Thoracic aorta (tissue), 2 donors: ENCODE results near the gene RPL37A. TPM values are rescaled to one million over a fixed set of nuclear protein-coding genes. Genes with fewer than 3 reads are reported as not detected.
A peak's percentile ranks its signal among the peaks of the same experiment; 100 is the strongest.

ENCODE experiments used
- ATAC-seq: fragments of 150-250 bp; one replicate; pipeline ENCODE4 v1.8.0; 2017; ENCODE audit warnings: low read depth; ENCODE audit not compliant: insufficient number of reproducible peaks, low FRiP score
- DNase-seq: peaks from one replicate; pipeline ENCODE4 v3.0.0-alpha.2; 2020; ENCODE audit warnings: low spot score
- H3K27ac ChIP-seq, 2 donors: fragments of 200-600 bp; sonication (generic); 1 replicate in 1 of 2; 2 replicates in 1 of 2; pipeline ENCODE4 v1.5.1; 2016; ENCODE audit warnings: mild to moderate bottlenecking in 2 of 2, moderate library complexity in 2 of 2
- H3K27me3 ChIP-seq: fragments of 200-600 bp; sonication (generic); replicated peaks from 2 replicates; pipeline ENCODE4 v1.6.0; 2016; ENCODE audit warnings: mild to moderate bottlenecking; ENCODE audit not compliant: insufficient read depth
- H3K36me3 ChIP-seq: fragments of 200-600 bp; sonication (generic); one replicate; pipeline ENCODE4 v1.5.1; 2016
- H3K4me1 ChIP-seq, 2 donors: fragments of 200-600 bp; sonication (generic); 1 replicate in 1 of 2; 2 replicates in 1 of 2; pipeline versions ENCODE4 v1.5.1 to v1.6.0; 2016; ENCODE audit warnings: low read depth in 2 of 2, mild to moderate bottlenecking in 1 of 2; ENCODE audit not compliant: control insufficient read depth in 1 of 2
- H3K4me3 ChIP-seq: fragments of 200-600 bp; sonication (generic); 2 replicates; pipeline ENCODE4 v1.5.1; 2016; ENCODE audit warnings: mild to moderate bottlenecking
- H3K9me3 ChIP-seq: fragments of 200-600 bp; sonication (generic); 2 replicates; pipeline ENCODE4 v1.5.1; 2016
- total RNA-seq, 2 donors: library from RNA; depleted of rRNA; stranded (reverse); fragments of >200 nt; gene quantifications; one replicate each; pipeline versions ENCODE4 v1.1.0 to v1.2.3, GENCODE V29; 2016
- TF ChIP-seq, protein P1 (sequence below): fragments of 200-600 bp; sonication (generic); IDR thresholded peaks from one replicate; pipeline ENCODE4 v1.5.1; 2019; ENCODE audit warnings: antibody characterized with exemption

The RPL37A gene
- total RNA-seq, 2 donors from 2014 or later = 422 to 464 TPM

DNA sequence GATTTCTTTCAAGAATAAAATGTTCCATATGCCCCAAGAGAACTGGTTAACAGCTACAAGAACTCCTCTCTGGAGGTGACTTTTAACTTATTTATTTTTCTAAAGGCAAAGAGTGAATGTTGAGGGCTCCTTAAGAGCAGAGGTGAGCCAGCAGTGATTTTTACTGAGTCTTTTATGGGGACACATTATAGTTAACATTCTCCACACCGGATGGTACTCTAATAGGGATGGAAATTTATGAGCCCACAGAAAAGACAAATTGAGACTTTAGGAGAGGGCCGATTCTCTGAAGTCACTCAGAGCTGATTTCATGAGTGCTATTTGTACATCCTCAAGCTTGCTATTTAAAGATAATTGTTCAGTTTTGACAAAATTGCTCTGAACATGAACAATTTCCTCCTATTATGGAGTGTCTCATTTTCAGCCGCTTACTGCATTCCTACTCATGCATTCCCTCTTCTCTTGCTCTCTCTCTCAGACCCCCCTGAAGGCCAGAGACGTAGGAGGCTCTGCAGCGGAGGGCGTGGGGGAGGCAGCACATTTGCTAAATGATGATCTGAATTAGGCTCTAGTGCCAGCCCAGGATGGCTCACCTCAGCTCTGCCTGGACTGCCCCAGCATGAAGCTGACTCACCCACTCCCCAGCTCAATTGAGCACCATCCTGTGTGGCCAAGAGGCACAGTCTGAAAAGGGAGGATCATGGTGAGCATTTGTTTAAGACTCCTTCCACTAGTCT, 5.9 kb upstream of the RPL37A start:
- Histone ChIP-seq H3K9me3 (no peaks in the 10 kb centered on the region), H3K27ac (no peak overlapping the region), H3K36me3 (no peaks in the 10 kb centered on the region), H3K4me1 (peaks cover 0 to 6% of the 10 kb centered on the region in 2 donors), H3K4me3 (no peak overlapping the region), H3K27me3 (no peaks in the 10 kb centered on the region)
- ATAC-seq (no peak), DNase-seq (no peak)
- TF ChIP-seq, protein P1, sequence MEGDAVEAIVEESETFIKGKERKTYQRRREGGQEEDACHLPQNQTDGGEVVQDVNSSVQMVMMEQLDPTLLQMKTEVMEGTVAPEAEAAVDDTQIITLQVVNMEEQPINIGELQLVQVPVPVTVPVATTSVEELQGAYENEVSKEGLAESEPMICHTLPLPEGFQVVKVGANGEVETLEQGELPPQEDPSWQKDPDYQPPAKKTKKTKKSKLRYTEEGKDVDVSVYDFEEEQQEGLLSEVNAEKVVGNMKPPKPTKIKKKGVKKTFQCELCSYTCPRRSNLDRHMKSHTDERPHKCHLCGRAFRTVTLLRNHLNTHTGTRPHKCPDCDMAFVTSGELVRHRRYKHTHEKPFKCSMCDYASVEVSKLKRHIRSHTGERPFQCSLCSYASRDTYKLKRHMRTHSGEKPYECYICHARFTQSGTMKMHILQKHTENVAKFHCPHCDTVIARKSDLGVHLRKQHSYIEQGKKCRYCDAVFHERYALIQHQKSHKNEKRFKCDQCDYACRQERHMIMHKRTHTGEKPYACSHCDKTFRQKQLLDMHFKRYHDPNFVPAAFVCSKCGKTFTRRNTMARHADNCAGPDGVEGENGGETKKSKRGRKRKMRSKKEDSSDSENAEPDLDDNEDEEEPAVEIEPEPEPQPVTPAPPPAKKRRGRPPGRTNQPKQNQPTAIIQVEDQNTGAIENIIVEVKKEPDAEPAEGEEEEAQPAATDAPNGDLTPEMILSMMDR = no peak

DNA sequence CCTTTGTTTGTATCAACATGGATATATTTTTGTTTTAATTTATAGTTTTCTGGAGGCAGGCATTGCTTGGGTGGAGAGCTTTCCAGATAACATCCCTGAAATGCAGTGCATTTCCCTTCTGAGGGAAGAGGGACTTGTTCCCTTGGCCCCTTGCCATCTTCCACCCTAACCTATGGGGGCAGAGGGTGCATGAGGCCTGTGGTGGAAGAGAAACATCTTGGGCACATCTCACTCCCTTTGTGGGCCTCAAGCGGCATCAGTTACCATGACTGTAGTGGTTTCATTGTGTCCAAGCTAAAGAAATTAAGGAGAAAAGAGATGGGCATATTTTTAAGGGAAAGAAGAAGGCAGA, 5.3 kb upstream of the RPL37A start:
- ATAC-seq (no peak), DNase-seq (no peak)
- Histone ChIP-seq H3K4me1 (peaks cover 0 to 9% of the 10 kb centered on the region in 2 donors), H3K27me3 (no peaks in the 10 kb centered on the region), H3K27ac (no peak overlapping the region), H3K9me3 (no peaks in the 10 kb centered on the region), H3K36me3 (no peaks in the 10 kb centered on the region), H3K4me3 (no peak overlapping the region)
- TF ChIP-seq, protein P1 = no peak

DNA sequence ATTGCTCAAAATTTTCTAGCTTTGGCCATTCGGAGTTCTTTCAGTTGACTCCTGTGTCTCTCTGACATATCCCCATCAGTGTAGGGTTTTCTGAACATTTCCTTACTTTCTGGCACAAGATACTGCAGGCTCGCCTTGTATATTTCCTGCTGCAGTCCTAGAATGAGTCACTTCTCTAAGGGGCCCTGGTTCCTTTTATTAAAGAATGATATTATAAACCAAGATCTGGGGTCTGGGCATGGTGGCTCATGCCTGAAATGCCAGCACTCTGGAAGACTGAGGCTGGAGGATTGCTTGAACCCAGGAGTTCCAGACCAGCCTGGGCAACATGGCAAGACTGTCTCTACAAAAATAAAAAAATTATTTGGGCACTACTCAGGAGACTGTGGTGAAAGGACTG, 3.0 kb upstream of the RPL37A start:
- TF ChIP-seq, protein P1 = no peak
- ATAC-seq (no peak), DNase-seq (no peak)
- Histone ChIP-seq H3K4me1 (peaks cover 4 to 22% of the 10 kb centered on the region in 2 donors), H3K27ac (no peak overlapping the region), H3K9me3 (no peaks in the 10 kb centered on the region), H3K36me3 (no peaks in the 10 kb centered on the region), H3K4me3 (no peak overlapping the region), H3K27me3 (no peaks in the 10 kb centered on the region)

DNA sequence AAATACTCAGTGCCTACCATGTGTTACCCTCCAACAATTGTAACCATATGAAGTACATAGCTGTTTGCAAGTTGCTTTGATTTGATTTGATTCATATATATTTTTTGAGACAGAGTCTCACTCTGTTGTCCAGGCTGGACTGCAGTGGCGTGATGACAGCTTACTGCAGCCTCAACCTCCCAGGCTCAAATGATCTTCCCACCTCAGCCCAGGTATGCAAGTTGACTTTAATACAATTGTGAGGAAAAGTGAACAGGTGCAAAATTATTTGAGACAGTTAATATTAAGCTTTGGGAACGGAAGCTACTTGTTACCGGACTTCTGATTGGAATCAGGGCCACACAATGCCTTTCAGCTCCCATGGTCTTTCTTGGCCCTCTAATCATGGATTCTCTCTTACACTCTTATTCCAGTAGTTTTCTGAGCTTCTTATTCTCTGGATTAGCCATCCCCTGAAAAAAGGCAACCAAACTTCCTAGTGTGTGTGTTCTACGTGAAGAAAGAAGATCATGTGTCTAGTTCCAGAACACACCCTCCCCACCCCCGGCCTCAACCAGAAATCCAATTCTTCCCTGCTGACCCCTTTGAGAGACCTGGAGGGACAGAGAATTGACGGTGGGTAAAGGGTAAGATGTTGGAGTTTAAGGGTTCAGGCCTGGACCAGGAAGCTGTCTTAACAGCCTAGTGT, 1.1 kb upstream of the RPL37A start:
- Histone ChIP-seq H3K27me3 (no peaks in the 10 kb centered on the region), H3K4me3 (peak overlapping the region; percentile 89), H3K4me1 (peaks cover 4 to 22% of the 10 kb centered on the region in 2 donors), H3K27ac (peak overlapping the region; percentile 21 to 54), H3K36me3 (peaks cover 10% of the 10 kb centered on the region), H3K9me3 (no peaks in the 10 kb centered on the region)
- no peak for DNase-seq
- no peak for ATAC-seq
- TF ChIP-seq, protein P1 = no peak

DNA sequence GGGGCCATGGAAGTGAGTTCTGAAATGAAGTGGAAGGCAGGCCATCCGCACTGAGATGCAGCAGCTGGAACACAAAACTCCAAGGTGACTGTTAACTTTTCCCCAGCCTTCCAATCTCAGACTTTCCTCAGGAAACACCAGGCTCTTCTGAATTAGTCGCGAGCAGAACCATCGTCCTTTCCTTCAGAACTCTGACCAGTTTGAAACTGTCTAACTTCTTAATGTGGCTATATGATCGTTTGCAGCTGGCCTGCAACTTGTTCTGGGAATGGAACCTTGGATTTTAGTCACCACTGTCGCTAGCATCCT, 620 bp upstream of the RPL37A start:
- Histone ChIP-seq H3K4me3 (peak overlapping the region; percentile 89), H3K27ac (peak overlapping the region; percentile 21 to 54), H3K27me3 (no peaks in the 10 kb centered on the region), H3K36me3 (peaks cover 15% of the 10 kb centered on the region), H3K4me1 (peaks cover 4 to 22% of the 10 kb centered on the region in 2 donors), H3K9me3 (no peaks in the 10 kb centered on the region)
- no peak for DNase-seq
- ATAC-seq = no peak
- TF ChIP-seq, protein P1 = no peak
